Tibial artery (tissue), 4 donors: ENCODE data around the gene ATP8A1.

Source experiments
- DNase-seq, 2 donors: peaks; one replicate each; pipeline ENCODE4 v3.0.0-alpha.2; 2019
- H3K27ac ChIP-seq, 2 donors: fragments of 200-600 bp; sonication (generic) in 1 of 2; 1 replicate in 1 of 2; 2 replicates in 1 of 2; pipeline ENCODE4 v1.5.1; 2018 to 2019; ENCODE audit warnings: mild to moderate bottlenecking in 1 of 2
- H3K27me3 ChIP-seq, 2 donors: fragments of 200-600 bp; sonication (generic) in 1 of 2; one replicate each; pipeline versions ENCODE4 v1.5.1 to v1.6.0; 2016 to 2019
- H3K36me3 ChIP-seq, 3 donors: fragments of 200-600 bp; sonication (generic) in 2 of 3; one replicate each; pipeline ENCODE4 v1.5.1; 2016 to 2019; ENCODE audit warnings: mild to moderate bottlenecking in 2 of 3
- H3K4me1 ChIP-seq, 4 donors: fragments of 200-600 bp; sonication (generic) in 2 of 4; 1 replicate in 3 of 4; 2 replicates in 1 of 4; pipeline ENCODE4 v1.5.1; 2016 to 2019
- H3K4me3 ChIP-seq, 2 donors: fragments of 200-600 bp; sonication (generic) in 1 of 2; 1 replicate in 1 of 2; 2 replicates in 1 of 2; pipeline ENCODE4 v1.5.1; 2018 to 2019; ENCODE audit warnings: mild to moderate bottlenecking in 2 of 2
- H3K9me3 ChIP-seq, 3 donors: fragments of 200-600 bp; sonication (generic) in 1 of 3; one replicate each; pipeline ENCODE4 v1.5.1; 2016 to 2019
- intact Hi-C: fragments of 100-400 bp; cut with DNase I; formaldehyde crosslinking; loops from one replicate; pipeline ENCODE4 v1.15.0; 2023; ENCODE audit warnings: low total_unique reads
- TF ChIP-seq, protein P1 (sequence below), 2 experiments: fragments of 200-600 bp in 1 of 2; fragments of 450-650 bp in 1 of 2; IDR thresholded peaks; one replicate each; pipeline ENCODE4 v1.5.1; 2017 to 2019; ENCODE audit warnings: antibody characterized with exemption in 2 of 2, mild to moderate bottlenecking in 1 of 2, moderate library complexity in 1 of 2

The ATP8A1 gene

DNA sequence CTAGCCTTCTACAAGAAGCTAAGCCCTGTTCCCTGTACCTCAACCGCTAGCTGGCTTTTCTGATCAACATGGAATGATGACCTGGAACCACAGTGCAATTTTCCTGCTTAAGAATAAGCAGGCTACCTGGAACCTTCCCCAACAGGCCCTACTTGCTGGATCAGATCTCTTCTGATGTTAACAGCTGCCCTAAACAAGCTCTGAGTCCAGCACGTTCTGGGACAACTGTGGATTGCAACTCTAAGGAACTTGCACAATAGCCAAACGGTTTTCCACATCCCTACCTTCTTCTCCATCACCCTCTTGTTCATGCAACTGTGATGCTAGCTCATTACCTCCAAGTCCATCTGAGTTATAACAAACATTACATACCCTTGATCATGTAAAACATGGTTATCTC, 19.8 kb downstream of the ATP8A1 start:
- Histone ChIP-seq H3K27me3 (no peaks in the 10 kb centered on the region), H3K27ac (no peak overlapping the region), H3K4me3 (no peak overlapping the region), H3K4me1 (no peaks in the 10 kb centered on the region), H3K9me3 (no peaks in the 10 kb centered on the region), H3K36me3 (no peaks in the 10 kb centered on the region)
- TF ChIP-seq, protein P1, sequence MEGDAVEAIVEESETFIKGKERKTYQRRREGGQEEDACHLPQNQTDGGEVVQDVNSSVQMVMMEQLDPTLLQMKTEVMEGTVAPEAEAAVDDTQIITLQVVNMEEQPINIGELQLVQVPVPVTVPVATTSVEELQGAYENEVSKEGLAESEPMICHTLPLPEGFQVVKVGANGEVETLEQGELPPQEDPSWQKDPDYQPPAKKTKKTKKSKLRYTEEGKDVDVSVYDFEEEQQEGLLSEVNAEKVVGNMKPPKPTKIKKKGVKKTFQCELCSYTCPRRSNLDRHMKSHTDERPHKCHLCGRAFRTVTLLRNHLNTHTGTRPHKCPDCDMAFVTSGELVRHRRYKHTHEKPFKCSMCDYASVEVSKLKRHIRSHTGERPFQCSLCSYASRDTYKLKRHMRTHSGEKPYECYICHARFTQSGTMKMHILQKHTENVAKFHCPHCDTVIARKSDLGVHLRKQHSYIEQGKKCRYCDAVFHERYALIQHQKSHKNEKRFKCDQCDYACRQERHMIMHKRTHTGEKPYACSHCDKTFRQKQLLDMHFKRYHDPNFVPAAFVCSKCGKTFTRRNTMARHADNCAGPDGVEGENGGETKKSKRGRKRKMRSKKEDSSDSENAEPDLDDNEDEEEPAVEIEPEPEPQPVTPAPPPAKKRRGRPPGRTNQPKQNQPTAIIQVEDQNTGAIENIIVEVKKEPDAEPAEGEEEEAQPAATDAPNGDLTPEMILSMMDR (IDR thresholded peaks at IDR 0.05) = no peak
- intact Hi-C loops = no loop called here
- DNase-seq = no peak

- intact Hi-C loops = no loop called here
Measured at GRCh38 chr4:42636645-42636949, 20.3 kb downstream of the ATP8A1 start.

GRCh38 chr4:42633605-42634388, 23.1 kb downstream of the ATP8A1 start:
- no peaks in the 10 kb centered on the region for H3K27me3 ChIP-seq
- no peak for DNase-seq
- no peak overlapping the region for H3K4me3 ChIP-seq
- no peak overlapping the region for H3K27ac ChIP-seq
- no peaks in the 10 kb centered on the region for H3K9me3 ChIP-seq
- H3K4me1 ChIP-seq = peaks cover 0 to 2% (median 0%) of the 10 kb centered on the region in 4 donors
- TF ChIP-seq, protein P1 (IDR thresholded peaks at IDR 0.05) = no peak
- intact Hi-C loops = no loop called here
- H3K36me3 ChIP-seq = no peaks in the 10 kb centered on the region

More at GRCh38 chr4:42636645-42636949, 20.3 kb downstream of the ATP8A1 start:
- Histone ChIP-seq H3K4me3 (no peak overlapping the region), H3K36me3 (no peaks in the 10 kb centered on the region), H3K27ac (no peak overlapping the region), H3K4me1 (no peaks in the 10 kb centered on the region), H3K27me3 (no peaks in the 10 kb centered on the region), H3K9me3 (no peaks in the 10 kb centered on the region)
- no peak for DNase-seq
- TF ChIP-seq, protein P1 (IDR thresholded peaks at IDR 0.05) = no peak

DNA sequence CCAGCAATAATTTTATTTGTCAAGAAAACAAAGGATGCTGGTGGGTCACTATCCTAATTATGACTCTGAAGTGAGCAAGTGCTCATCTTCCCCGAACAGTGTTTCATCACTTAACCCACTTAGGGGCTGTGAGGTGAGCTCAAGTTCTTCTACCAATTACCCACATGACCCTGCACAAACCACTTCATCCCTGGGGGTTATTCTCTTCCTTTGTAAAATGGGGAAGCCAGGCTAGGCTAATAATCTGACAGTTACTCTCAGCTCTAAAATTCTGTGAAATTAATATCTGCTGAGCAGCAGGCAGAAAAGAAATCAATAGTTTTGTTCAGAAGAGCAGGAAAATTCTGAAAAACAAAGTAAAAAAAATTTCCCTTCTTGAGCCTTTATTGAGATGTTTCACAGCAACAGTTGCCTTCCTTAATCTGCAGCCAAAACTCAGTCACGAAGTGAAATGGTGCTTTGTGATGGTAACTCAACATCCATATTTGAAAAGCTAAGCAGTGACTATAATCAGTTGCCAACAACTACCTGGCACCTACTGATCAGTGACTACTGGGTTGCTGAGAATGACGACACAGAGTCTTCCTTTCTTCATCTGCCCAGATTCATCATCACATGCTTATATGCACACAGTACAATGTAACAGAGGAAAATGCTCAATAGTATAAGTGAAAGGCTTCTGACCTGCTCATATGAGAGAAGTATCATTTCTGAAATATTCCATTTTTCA, 24.1 kb downstream of the ATP8A1 start:
- Histone ChIP-seq H3K4me3 (no peak overlapping the region), H3K27ac (no peak overlapping the region), H3K27me3 (no peaks in the 10 kb centered on the region), H3K36me3 (no peaks in the 10 kb centered on the region), H3K9me3 (no peaks in the 10 kb centered on the region), H3K4me1 (peaks cover 0 to 12% (median 6%) of the 10 kb centered on the region in 4 donors)
- DNase-seq = no peak
- TF ChIP-seq, protein P1 (IDR thresholded peaks at IDR 0.05) = no peak
- intact Hi-C loops = no loop called here

DNA sequence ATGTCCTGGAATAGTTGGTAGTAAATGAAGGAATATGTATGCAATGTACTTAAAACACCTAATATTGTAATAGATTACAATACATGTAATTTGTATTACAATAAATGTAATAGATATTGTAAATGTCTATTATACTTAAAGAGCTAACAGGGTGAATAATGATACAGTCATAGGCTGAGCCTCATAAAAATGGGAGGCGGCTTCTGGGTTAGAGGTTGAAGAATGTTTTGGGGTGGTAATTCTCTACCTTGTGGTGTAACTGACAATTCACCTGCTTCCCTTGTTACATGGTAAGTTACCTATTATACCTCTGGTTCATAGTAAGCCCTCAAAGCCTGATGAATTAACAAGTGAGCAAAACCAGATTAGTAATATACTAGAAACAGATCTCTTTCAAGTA, 26.0 kb downstream of the ATP8A1 start:
- Histone ChIP-seq H3K4me3 (no peak overlapping the region), H3K27me3 (no peaks in the 10 kb centered on the region), H3K9me3 (no peaks in the 10 kb centered on the region), H3K27ac (no peak overlapping the region), H3K4me1 (peaks cover 0 to 14% (median 7%) of the 10 kb centered on the region in 4 donors), H3K36me3 (no peaks in the 10 kb centered on the region)
- intact Hi-C loops = no loop called here
- TF ChIP-seq, protein P1 (IDR thresholded peaks at IDR 0.05) = no peak
- no peak for DNase-seq
